ENCODE measurements around the gene ALDH3B2.

GRCh38 chr11:67634366-67635230, 39.8 kb downstream of the ALDH3B2 start:
- TF ChIP-seq CTCF (IDR thresholded peaks at IDR 0.05) (no peak), POLR2AphosphoS5 (IDR thresholded peaks at IDR 0.05) (no peak), POLR2A (IDR thresholded peaks at IDR 0.05; ENCODE audit: low read depth) (no peak)

Measured in esophagus muscularis mucosa (tissue), 3 donors.